HL-60/S4 (cell line): Measurements from ENCODE around the gene MFGE8.
"Not testable (repeated sequence)": the region's sequence is repeated elsewhere in the genome, so short reads cannot be mapped to it uniquely, and the experiment has no call there.

ENCODE experiments used
- in situ Hi-C: fragments of 300-500 bp; cut with MboI; formaldehyde crosslinking; loops from 2 replicates; pipeline ENCODE4 v1.14.3; 2022; ENCODE audit warnings: low sequenced_read_pairs

MFGE8 gene, protein sequence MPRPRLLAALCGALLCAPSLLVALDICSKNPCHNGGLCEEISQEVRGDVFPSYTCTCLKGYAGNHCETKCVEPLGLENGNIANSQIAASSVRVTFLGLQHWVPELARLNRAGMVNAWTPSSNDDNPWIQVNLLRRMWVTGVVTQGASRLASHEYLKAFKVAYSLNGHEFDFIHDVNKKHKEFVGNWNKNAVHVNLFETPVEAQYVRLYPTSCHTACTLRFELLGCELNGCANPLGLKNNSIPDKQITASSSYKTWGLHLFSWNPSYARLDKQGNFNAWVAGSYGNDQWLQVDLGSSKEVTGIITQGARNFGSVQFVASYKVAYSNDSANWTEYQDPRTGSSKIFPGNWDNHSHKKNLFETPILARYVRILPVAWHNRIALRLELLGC

DNA sequence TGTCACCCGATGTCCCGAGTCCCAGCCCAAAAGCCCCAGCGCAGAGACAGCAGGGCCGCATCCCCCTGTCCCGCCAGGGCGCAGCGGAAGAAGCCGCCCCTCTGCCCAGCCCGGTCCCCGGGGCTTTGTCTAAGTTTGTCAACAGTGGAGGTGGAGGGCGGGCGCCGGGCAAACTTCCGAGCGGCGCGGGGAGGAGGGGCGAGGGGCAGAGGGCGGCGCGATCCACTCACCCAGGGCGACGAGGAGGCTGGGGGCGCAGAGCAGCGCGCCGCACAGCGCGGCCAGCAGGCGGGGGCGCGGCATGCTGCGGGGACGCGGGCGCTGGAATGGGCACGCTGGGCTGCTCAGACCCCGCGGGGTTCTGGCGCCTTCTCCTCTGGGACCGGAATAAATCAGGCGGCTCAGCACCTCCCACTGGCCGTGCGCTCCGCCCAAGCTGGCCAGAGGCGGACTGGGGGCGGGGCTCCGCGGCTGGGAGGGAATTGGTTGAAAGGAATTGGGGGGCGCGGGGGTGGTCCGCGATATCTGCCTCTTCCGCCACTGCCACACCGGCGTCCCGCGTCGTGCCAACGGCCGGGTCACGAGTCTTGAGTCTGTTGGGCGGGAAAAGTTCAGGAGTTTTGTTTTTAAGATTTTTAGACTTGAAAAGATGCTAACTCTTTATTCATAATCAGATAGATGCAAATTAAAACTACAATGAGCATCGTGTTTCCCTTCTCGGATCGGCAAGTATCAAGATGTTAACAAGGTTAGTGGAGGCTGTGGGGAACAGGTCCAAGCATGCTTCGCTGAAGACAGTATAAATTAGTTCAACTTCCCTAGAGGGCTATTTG, at the start of gene MFGE8:
TSS of gene MFGE8 (minus strand) at position 363 of the 833 bp plus-strand sequence. CDS start at position 303, 60 bp downstream.
- in situ Hi-C loops = loop anchor here (25.0 kb wide), 1 partner anchor 274 kb away; no protein-coding TSS in a partner anchor

DNA sequence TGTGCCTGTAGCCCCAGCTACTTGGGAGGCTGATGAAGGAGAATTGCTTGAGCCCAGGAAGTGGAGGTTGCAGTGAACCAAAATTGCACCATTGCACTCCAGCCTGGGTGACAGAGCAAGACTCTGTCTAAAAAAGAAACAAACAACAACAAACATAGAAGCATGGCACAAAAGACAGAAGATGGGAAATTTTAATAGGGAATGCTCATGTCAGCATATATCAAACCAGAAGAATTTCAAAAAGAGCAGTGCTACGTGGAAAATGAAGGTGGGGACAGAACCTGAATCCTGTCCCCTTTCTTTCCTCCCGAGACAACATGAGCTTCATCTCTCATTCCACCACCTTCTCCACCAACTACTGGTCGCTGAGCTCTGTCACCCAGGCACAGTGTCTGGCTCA, 46.3 kb upstream of the MFGE8 start:
- in situ Hi-C loops = no loop called here

DNA sequence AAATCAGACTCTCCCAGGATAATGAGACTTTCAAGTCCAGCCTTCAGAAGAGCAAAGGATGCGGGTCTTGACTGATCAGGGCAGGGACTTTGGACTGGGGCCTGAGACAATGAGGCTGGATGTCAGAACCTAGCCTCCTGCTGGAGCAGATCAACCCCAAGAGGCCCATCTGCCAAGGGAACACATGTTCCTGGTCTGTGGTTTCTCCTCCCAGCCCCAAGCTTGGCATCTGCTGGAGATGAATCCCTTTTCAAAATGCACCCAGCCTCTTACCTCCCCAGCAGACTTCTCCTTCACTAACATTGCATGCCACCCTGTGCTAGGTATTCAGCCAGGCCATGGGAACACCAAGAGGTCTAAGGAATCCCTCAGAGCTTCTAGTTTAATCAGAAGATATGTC, 43.7 kb upstream of the MFGE8 start:
- in situ Hi-C loops = no loop called here

DNA sequence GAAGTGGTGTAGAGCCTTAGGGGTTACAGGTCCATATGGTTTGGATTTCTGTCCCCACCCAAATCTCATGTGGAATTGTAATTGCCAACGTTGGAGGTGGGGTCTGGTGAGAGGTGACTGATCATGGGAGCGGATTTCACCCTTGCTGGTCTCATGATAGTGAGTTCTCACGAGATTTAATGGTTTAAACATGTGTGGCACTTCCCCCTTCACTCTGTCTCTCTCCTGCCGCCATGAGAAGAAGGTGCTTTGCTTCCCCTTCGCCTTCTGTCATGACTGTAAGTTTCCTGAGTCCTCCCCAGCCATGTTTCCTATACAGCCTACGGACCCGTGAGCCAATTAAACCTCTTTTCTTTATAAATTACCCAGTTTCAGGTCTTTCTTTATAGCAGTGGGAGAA, 43.1 kb upstream of the MFGE8 start:
- in situ Hi-C loops = no loop called here

DNA sequence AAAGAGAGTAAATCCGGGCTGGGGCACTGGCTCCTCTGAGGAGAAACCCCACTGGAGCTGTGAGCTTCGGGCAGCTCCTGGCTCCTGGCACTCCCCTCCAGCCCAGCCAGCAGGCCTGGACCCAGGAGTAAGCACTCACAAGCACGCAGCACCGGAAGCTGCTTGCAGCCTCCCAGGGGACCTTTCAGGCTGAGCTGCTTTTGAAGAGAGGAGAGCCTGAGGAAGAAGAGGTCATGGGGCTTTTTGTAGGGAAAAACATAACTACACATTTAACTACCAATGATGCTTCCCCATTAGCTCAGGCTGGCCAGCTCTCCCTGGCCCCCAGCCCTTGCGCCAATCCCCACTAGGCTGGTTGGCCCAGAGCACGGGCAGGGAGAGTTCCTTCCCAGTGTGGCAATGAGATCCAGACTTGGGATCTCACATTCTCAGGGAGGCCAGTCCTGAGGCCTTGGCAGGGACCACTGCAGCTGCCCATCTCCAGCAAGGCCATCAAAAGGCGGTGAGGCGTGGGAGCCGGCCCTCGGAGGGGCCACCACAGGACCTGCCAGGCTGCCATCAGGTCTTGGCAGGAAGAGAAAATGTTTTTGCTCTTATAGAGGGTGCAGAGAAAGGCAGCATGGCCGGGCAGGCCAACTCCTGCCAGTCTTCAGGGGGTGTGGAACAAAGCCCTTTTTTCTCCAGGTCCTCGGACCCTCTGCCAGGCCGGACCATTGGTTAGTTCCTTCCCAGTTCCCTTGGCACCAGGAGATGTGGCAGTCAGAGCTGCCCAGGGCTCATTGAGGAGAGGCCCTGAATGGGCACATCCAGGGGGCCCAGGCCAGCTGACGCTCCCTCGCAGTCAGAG, 41.5 kb upstream of the MFGE8 start:
- in situ Hi-C loops = no loop called here

DNA sequence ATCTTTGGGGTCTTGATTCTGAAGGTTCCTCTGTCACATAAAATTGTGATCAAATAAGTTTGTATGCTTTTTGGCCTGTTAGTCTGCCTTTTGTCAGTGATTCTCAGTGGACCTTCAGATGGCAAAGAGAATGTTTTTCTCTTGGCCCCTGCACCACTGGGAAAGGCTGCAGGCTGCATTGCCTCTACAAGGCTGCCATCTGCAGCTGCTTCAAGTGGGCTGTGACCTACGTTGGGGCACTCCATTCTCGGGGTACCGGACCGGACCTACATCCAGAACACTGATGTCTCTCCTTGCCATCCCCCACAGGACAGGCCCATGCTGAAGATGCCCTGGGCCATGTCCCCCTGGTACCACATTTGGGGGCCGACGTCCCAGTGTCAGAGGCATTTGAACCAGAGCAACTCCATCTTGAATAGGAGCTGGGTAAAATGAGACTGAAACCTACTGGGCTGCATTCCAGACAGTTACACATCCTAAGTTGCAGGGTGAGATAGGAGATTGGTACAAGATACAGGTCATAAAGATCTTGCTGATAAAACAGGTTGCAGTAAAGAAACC, 37.5 kb upstream of the MFGE8 start:
- in situ Hi-C loops = no loop called here

DNA sequence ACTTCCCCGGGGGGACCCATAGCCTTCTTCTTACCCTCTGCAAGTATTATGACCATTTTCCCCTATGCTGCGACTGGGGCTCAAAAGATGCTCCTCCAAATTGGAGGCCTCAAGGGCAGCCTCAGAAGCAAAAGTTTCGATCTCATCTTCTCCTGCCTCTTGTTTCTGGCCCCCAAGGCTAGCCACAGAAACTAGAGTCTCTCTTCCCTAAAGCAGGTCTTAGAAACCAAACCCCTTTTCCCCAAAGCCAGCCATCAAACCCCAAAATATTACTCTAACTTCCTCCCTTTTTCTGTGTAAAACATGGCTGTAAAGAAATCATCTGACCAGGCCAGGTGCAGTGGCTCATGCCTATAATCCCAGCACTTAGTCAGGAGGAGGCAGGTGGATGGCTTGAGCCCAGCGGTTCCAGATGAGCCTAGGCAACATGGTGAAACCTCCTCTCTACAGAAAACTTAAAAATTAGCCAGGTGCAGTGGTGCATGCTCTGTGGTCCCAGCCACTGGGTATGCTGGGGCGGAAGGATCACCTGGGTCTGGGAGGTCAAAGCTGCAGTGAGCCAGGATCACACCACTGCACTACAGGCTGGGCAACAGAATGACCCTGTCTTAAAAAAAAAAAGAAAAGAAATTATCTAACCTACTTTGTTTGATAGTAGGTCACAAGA, 36.7 kb upstream of the MFGE8 start:
- in situ Hi-C loops = no loop called here

DNA sequence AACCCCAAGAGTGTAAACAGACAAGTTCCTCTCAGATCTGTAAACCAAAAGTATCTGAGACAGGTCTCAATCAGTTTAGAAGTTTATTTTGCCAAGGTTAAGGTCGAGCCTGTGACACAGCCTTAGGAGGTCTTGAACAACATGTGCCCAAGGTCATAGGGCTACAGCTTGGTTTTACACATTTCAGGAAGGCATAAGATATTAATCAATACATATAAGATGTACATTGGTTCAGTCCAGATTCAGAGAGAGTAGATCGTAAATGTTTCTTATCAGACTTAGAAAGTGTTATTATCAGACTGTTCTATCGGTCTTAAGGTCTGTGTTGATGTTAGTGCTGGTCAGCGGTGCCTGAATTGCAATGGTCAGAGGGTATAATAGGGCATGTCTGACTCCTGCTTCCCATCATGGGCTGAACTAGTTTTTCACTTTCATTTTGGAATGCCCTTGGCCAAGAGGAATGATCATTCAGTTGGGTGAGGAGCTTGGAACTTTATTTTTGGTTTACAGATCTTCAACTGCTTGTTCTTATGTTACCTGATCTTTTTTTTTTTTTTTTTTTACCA, 27.0 kb upstream of the MFGE8 start:
- in situ Hi-C loops = no loop called here

DNA sequence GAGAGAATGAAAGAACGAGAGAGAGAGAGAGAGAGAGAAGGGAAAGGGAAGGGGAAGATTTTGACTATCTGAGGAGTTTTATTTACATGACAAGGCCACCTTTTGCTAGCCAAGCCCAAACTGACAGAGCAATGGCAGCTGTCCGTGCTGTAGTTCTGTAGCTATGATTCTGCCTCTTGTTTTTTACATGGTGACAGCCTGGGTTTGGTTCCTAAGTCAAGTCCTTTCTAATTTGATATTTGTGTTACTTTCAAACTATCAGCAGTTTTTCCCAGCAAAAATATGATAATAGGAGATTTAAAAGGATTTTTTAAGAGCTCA, 26.3 kb upstream of the MFGE8 start:
- in situ Hi-C loops = no loop called here

DNA sequence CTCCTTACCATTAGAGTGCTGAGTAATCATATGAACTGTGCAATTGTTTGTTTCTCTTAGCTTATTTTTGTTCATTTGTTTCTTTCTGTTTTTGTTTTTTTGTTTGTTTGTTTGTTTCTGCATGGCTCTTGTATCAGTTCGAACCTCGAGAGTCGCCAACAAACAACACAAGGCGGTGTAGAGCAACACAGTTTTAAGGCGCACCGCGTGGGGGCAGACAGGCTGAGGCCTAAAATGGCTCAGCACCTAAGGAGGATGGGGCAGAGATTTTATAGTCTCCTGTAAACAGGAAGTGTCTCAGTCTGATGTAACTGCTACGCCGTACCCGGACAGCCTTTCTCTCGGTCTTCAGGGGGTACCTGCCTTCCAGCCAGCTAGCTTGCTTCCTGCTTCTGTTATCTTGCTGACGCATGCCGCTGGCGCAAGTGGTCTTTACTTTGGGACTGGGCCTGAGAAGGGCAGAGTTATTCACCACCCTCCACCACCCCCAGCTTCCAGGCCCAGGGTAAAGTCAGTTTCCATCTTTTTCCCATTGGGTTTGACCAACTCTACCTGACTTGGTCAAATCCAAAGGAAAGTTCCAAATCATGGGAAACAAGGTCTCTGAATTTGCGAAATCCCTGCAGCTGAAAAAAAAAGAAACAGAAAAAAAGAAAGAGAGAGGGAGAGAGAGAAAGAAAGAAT, 25.8 kb upstream of the MFGE8 start:
- in situ Hi-C loops = no loop called here

DNA sequence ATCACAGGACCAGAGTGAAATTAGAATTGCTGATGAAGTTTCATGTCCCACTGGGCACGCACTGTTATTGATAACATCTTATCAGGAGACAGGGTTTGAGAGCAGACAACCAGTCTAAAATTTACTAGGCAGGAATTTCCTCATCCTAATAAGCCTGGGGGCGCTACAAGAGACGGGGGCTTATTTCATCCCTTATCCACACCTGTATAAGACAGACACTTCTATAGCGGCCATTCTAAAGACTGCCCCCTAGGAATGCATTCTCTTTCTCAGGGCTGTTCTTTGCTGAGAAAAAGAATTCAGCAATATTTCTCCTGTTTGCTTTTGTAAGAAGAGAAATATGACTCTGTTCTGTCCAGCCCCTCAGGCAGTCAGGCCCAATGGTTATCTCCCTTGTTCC, 21.3 kb upstream of the MFGE8 start:
- in situ Hi-C loops = not testable (repeated sequence)

DNA sequence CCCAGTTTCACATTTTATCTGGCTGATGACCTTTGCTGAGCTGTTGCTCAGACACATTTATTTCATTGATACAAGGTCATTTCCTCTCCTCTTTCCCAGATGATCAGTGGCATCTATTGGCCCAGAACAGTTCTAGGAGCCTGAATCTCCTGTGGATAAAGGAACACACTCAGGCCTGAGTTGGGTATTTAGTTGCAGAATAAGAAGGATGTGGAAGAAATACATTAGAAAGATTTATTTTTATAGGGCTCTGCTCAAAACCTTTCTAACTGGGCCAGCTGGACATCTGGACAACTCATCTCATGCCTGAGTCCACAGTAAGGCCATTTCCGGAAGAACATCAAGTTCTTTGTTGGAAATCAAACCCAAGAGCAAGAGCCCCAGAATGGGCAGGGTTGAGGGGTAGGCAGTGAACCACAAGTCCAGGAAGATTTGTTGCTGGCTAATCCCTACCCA, 19.7 kb upstream of the MFGE8 start:
- in situ Hi-C loops = no loop called here

DNA sequence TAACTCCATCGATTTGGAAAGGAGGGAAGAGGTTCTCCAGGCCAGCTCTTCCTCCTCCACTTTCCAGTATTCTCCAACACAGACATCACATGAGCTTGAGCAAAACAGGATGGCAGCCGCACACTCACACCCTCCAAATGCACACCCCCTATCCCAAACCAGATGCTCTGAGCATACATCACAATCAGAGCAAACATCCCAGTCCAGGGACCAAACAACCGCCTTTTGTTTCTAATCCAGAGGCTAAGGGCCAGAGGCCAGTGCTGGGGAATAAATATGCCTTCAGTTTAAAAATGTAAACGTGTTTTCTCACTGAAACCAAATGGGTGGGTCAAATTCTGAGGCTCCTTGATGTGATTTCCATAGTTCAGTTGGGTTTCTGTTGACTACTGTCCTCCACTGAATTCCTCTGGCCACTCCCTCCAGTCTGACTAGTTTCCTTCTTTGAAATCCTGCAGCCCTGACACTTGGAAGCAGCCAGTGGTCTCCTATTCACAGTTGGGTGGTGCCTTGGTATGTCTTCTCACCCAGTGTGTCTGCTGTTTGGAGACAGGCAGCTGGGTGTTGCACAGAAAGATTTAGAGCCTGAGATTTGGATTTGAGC, 19.2 kb upstream of the MFGE8 start:
- in situ Hi-C loops = no loop called here

DNA sequence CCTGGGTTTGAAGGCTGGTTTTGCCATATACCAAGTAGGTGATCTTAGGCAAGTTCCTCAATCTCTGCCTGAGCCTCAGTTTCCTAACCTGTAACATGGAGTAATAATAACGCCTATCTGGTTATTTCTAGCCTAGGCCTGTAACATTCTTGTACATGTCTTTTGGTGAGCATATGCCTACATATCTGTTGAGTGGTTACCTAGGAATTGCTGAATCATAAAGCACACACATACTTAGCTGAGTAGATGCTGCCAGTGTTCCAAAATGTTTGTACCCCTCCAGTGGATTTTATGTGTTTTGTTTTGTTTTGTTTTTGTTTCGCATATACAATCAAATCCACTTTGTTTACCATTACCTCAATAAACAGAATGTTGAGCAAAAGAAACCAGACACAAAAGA, 17.4 kb upstream of the MFGE8 start:
- in situ Hi-C loops = no loop called here

DNA sequence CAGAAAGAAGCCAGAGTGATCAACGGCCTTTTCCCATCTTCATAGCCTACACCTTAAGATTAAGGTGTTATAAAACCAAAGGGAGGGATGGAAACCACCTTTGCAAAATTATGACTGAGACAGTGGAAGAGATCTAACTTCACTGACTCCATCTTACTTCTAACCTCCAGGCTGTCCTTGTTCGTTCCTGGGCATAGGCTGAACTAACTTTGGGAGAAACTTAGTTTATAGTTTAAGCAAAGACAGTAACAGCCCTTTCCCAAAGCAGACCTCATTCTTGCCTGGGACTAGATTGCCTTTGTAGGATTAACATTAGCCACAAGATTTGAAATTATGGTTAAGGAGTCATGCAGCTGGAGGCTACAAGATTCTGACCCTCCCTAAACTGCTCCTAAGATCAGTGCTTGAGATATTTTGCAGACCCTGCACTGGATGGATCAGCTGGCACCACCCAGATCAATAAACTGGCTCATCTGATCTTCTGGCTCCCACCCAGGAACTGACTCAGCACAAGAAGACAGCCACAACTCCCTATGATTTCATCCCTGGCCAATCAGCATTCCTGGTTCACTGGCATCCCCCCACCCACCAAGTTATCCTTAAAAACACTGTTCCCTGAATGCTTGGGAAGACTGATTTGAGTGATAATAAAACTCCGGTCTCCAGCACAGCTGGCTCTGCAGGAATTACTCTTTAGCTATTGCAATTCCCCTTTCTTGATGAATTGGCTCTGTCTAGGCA, 16.3 kb upstream of the MFGE8 start:
- in situ Hi-C loops = not testable (repeated sequence)

DNA sequence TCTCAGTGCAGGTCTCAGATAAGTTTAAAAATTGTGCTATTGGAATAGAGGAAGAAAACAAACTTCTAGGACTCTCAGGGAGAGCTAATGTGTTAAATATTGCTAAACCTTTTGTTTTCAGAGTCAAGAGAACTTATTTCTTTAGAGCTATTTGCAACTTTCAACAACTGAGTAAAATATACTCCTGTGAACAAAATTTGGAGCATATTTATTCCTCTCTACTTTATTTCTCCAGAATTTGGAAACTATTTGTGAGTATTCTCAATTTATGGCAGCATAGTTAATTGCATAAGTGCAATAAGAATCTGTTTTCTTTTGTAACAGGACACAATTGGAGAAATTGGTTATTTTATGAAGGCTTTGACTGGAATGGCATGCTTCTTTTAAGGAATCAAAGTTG, 15.0 kb upstream of the MFGE8 start:
- in situ Hi-C loops = not testable (repeated sequence)

DNA sequence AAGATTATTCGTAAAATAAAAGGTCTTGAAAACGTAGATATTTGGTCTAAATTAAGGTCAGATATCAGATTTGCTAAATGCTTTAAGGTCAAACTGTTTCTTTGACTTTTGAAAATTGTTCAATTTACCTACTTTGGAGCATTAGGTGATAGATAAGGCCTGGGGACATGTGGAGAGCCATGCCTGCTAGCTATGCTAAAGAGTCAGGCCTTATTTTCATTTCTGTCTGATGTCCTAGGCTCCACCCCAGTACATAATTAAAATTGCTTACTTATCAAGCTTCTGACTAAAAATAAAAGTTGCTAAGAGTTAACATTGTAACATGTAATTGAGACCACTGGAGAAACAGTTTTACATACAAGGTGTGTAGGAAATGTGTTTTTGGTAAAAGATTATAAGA, 12.5 kb upstream of the MFGE8 start:
- in situ Hi-C loops = not testable (repeated sequence)

DNA sequence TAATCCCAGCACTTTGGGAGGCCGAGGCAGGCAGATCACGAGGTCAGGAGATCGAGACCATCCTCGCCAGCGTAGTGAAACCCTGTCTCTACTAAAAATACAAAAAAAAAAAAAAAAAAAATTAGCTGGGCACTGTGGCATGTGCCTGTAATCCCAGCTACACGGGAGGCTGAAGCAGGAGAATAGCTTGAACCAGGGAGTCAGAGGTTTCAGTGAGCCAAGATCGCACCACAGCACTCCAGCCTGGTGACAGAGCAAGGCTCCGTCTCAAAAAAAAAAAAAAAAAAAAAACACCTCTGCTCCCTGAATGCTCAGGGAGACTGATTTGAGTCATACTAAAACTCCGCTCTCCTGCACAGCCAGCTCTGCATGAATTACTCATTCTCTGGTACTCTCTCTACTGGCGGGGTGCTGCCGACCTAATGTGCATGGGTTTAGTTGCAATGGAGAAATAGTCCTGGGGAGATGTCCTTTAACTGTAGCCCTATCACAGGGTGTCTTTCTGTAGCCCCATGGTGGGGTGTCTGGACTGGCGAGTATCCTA, 7.8 kb upstream of the MFGE8 start:
- in situ Hi-C loops = loop anchor here (25.0 kb wide), 1 partner anchor 266 kb away; no protein-coding TSS in a partner anchor
